Measurements from ENCODE around the gene TAS2R3.
"Not testable (repeated sequence)": the region's sequence is repeated elsewhere in the genome, so short reads cannot be mapped to it uniquely, and the experiment has no call there.

The TAS2R3 gene, protein sequence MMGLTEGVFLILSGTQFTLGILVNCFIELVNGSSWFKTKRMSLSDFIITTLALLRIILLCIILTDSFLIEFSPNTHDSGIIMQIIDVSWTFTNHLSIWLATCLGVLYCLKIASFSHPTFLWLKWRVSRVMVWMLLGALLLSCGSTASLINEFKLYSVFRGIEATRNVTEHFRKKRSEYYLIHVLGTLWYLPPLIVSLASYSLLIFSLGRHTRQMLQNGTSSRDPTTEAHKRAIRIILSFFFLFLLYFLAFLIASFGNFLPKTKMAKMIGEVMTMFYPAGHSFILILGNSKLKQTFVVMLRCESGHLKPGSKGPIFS

DNA sequence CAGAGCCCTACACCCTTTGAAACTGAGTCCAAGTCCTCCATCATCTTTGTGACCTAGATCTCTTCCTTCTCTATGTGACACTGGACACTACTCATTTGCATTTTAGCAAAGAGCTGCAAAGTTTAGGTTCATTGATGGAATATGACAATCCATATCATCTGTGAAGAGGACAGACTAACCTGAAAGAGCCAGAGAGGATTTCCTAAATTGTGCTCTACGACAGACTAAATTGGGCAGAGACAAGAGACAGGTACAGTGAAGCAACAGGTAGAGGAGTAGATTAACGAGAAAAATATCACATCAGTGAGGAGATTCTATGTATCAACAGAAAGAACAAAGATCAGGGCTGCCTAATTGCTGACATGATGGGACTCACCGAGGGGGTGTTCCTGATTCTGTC, at the start of gene TAS2R3:
TAS2R3 (plus strand) TSS at position 301 of the 400 bp plus-strand sequence; CDS start at position 363, 62 bp downstream.
- in situ Hi-C loops (cut with MboI; ENCODE audit: low sequenced_read_pairs): no loop called here

DNA sequence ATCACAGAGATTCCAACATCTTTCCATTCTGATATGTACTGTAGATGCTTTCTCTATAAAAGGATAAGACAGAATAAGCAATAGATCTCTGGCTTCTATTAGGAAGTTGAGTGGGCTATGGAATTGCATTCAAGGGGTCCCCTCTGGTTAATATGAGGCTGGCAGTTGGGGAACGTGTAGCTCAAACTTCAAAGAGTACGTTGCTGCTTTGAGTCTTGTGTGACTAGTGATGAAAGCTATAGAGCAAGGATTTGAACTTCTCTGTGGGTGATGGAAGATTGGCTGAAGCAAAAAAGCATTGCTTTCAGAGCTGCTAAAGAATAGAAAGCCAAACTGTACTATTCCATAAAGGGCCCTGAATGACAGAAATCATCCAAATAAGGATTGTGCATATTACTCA, 49.3 kb upstream of the TAS2R3 start:
- in situ Hi-C loops (cut with MboI; ENCODE audit: low sequenced_read_pairs): no loop called here

DNA sequence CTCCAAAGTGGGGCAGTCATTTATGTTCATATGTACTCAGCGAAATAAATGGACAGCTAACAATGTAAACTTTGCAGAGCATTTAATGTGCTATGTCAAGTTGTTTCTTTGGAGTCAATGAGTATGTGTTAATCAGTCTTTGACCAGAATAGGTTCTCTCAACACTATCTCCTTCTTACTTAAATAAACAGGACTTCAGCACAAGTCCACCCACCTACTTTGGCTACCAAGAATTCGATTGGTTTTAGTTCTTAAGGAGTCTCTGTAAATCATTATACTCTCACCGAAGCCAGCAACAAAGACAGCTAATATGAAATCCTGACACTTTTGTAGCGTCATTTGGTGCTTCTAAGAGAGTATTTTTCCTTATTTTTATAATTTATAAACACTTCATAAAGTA, 48.9 kb upstream of the TAS2R3 start:
- in situ Hi-C loops (cut with MboI; ENCODE audit: low sequenced_read_pairs): no loop called here

DNA sequence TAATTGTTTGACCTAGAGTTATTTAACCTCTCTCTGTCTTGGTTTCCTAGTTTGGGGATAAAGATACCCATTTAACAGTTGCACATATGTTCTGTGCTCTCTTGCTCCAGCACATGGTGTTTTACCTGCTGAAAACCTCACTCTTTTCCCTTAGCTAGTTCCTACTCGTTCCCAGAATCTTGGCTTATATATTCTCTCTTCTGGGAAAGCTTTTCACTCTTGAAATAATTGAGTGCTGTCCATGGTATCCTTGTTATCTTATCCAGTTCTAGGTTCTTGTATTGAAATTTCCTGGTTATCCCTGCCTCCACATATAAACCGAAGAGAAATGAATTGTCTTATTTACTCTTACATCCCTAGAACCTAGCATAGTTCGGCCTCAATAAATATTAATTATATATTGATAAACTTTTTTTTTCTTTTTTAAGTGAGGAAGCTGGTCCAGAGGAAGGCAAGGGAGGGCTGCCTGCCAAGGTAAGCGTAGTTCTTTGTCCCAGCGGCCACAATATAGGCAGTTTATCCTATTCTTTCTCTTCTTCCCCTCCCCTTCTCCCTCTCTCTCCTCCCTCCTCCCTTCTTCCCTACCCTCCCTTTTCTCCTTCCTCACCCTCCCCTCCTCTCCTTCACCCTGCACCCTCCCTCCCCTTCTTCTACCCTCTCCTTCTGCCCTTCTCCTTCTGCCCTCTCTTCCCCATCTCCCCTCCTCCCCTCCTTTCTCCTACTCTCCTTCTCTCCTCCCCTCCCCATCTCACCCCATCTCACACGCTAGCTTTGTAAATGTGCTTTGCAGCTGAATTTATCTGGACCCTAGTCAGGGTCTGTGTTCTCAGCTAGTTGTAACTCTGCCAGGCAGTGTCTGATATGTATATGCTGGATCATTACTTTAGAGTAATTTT, 47.9 kb upstream of the TAS2R3 start:
- in situ Hi-C loops (cut with MboI; ENCODE audit: low sequenced_read_pairs): no loop called here

DNA sequence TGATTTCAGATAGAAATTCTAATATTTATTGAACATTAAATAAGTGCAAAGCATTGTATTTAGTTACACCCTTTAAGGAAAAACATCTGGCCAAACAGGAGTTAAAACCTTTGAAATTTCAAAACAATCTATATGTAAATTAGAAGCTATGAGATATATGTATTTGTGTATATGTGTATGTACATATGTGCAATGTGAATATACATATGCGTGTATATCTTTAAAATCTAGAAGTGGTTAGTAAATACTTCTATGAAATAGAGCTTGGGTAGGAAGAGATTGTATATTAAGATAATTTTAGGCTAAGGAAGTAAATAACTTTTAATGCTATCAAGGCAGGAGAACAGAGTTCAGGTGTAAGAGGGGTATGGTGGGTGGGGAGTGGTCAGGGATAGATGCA, 46.4 kb upstream of the TAS2R3 start:
- in situ Hi-C loops (cut with MboI; ENCODE audit: low sequenced_read_pairs): no loop called here

DNA sequence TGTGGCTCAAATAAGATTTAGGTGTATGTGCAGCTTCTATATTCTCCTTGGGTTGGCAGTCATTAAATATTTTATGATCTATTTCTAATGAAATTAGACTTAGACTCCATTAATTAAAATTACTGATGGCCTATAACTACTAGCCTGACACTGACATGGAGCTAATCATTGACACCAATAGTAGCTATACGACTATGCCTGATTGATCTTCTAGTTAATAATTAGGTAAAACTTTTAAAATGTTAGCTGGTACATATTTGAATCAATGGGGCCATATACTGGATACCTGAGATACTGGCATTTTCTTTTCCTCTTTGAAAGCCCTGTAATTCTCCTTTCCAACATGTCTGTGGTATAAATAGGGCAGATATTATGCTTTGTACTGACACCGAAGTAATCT, 41.4 kb upstream of the TAS2R3 start:
- in situ Hi-C loops (cut with MboI; ENCODE audit: low sequenced_read_pairs): no loop called here

DNA sequence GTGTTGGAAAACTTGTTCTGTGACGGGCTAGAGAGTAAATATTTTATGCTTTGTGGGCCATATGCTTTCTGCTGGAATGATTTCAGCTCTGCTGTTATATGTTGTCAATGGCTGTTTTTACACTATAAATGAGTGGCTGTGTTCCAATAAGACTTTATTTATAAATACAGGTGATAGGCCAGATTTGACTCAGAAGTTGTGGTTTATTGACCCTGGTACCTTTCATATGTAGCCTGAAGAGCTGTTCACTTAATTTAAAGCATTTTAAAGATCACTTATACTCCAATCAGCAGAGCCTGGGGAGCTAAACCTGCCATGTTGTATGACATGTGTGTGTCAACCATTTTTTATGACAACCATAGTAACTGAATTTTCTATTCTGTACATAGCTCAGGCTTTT, 34.9 kb upstream of the TAS2R3 start:
- in situ Hi-C loops (cut with MboI; ENCODE audit: low sequenced_read_pairs): no loop called here

DNA sequence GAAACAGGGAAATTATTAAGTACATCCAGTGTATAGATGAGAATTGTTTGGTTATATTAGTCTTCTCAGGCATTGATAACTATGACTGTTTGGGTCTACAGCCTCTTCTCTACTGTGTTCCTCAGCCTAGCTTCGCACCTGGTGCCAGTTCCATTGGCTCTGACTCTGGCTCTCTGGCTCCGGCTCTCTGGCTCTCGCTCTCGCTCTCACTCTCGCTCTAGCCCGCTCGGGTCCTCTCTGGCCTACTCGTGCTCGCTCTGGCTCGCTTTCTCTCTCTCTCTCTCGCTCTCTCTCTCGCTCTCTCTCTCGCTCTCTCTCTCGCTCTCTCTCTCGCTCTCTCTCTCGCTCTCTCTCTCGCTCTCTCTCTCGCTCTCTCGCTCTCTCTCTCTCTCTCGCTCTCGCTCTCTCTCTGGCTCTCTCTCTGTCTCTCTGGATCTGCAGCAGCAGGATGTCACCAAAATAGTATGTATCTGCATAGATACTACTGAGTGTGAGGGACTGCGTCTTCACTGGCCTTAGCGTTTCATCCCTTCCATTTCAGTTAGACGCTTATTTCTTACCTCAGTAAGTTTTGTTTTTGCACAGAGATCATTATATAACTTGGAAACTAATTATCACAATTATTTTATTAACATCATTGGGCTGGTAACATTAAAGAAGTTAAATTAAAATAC, 32.3 kb upstream of the TAS2R3 start:
- in situ Hi-C loops (cut with MboI; ENCODE audit: low sequenced_read_pairs): no loop called here

DNA sequence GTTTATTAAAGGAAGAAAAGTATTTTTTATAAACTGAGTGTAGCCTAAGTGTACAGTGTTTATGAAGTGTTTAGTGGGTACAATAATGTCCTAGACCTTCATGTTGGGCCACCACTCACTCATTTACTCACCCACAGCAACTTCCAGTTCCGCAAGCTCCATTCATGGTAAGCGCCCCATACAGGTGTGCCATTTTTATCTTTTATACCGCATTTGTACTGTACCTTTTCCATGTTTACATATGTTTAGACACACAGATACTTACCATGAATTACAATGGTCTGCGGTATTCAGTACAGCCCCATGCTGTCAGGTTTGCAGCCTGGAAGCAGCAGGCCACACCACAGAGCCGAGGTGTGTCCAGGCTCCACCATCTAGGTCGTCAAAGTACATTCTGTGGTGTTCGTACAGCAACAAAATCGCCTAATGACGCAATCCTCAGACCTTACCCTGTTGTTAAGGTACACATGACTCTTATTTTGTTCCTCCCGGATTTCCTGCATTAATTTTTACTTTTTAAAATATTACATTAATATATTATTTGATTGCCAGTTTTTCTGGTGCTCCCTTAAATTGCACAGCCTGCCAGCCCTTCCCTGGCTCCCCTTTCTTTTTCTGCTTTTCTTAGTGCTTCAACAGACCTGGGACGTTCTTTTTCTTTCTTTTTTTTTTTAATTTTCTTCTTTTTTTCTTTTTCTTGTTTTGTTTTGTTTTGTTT, 26.6 kb upstream of the TAS2R3 start:
- in situ Hi-C loops (cut with MboI; ENCODE audit: low sequenced_read_pairs): no loop called here

DNA sequence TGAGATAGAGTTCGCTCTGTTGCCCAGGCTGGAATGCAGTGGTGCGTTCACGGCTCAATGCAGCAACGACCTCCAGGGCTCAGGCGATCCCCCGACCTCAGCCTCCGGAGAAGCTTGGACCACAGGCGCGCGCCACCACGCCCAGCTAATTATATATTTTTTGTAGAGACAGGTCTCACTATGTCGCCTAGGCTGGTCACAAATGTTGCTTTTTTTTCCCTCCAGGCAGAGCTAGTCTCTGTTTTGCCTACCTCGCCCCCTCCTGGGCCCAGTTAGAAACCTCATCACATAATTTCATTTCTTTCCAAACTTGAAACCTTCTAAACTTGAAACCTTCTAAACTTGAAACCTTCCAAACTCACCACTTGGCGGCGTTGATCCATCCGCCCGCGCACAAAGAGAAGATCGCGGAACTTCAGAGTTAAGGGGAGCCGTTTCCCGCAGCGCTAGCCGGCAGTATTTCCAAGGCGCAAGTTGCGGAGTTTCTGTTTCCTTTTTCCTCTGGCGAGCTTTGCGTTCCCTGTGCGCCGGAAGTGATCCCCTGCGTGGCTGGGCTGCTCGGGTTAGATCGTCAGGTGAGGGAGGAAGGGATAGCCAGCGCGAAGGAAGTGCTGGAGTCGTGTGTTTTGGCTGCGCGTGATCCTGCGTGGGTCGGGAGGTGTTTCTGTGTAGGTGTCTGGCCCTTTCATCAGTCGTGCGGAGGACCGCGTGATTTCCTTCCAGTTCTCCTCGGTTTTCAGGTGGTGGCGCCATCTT, 25.9 kb upstream of the TAS2R3 start, which contains the start of gene SSBP1:
SSBP1 (plus strand) TSS at position 523 of the 756 bp plus-strand sequence. CDS start 809 bp downstream, outside the sequence.
- in situ Hi-C loops (cut with MboI; ENCODE audit: low sequenced_read_pairs): no loop called here

DNA sequence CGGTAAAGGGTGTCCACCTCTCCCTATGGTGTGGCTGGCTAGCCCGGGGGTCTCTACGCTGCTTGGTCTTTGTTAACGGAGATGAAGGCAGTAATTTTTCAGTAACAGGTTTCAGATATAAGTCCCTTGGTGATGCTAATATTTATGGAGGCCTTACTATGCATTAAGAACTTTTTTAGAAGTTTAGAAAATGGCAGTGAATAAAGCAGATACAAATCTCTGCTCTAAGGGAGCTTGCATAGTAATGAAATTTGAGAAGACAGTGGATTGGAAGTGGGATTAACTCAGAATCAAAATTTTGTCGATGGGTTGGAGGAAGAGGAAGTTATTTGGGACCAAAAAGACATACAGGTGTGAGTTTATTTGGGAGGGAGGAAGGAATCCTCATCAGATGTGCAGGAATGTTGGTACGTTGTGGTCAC, 25.3 kb upstream of the TAS2R3 start:
- in situ Hi-C loops (cut with MboI; ENCODE audit: low sequenced_read_pairs): no loop called here

DNA sequence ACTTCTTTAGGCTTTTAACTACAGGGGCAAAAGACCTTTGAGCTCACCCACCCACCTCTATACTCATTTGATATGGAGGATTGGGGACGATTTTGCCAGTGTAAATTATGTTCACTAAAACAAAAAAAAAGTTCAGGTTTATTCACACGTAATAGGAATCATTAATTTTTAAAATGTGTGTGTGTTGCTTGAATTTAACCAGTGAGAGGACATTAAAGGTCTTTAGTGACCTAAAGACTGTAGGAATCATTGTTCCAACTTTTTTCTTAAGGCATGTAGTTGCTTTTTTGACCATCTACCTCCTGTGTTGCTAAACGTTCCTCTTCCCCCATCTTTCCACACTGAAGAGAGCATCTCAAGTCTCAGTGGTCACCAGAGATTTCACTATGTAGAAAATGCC, 24.6 kb upstream of the TAS2R3 start:
- in situ Hi-C loops (cut with MboI; ENCODE audit: low sequenced_read_pairs): no loop called here

DNA sequence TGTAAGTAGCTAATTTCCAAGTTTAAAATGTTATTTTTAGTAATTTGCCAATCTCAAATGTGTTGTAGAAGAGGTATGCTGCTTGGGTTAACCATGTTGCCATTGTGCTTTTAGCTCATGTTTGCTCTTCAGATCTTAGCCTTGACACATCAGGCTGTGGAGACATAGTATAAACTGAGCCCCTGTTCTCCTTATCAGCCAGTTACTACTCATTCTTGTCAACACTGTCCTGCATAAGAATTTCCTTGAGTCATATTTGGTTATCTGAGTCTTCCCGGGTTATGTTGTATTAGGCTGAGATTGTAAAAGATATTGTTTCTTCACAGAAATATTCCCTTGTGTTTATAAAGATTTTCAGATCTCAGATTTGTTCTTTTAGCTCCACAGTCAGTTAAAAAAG, 21.7 kb upstream of the TAS2R3 start:
- in situ Hi-C loops (cut with MboI; ENCODE audit: low sequenced_read_pairs): no loop called here

DNA sequence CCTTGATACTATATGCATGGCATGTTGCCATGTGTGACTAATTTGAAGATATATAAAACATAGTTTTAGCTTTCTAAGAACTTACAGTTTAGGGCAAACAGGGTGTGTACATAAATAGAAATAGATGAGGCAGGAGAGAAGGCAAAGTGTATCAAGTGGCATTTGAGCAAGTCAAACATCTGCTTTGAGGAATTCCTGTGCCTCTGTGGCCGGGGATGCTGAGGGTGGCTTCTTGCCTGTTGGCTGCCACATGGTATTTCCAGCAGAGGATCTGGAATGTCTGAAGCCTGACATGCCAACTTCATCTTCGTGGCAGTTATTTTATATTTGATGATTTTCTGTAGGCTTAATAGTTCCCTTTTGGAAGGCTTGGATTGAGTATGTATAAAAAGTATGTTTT, 19.8 kb upstream of the TAS2R3 start:
- in situ Hi-C loops (cut with MboI; ENCODE audit: low sequenced_read_pairs): no loop called here

DNA sequence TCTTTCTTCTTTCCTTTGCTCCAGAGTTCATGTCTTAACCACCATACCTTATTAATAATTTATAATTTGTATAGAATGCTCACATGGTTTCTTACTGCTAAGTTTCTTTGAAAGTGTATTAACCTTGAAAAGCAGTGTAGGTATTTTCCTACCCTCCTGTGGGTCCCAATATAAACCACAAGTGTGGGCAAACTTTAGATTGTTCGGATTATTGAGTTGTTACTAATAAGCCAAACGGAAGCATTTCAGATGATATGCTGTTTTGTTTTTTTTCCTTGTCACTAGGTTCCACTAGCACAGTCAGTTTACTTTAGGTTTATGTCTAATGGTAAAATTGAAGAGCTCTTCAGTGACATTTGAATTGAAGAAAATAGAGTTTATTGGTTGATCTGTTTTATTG, 15.5 kb upstream of the TAS2R3 start:
- in situ Hi-C loops (cut with MboI; ENCODE audit: low sequenced_read_pairs): no loop called here

DNA sequence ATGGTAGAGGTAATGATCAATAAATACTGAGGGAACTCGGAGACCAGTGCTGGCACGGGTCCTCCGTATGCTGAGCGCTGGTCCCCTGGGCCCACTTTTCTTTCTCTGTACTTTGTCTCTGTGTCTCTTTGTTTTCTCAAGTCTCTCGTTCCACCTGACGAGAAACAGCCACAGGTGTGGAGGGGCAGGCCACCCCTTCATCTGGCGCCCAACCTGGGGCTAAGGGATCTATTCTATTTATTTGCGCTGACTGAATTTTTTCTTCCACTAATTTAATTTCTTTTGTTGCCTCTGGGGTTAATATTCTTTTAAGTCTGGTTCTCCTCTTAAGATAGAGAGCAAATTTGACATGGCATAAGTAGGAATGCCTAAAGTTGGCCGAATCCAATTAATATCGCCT, 12.0 kb upstream of the TAS2R3 start:
- in situ Hi-C loops (cut with MboI; ENCODE audit: low sequenced_read_pairs): loop anchor here (10.0 kb wide), 2 partner anchors 223 to 433 kb away; partner anchors contain the start of gene TAS2R38

DNA sequence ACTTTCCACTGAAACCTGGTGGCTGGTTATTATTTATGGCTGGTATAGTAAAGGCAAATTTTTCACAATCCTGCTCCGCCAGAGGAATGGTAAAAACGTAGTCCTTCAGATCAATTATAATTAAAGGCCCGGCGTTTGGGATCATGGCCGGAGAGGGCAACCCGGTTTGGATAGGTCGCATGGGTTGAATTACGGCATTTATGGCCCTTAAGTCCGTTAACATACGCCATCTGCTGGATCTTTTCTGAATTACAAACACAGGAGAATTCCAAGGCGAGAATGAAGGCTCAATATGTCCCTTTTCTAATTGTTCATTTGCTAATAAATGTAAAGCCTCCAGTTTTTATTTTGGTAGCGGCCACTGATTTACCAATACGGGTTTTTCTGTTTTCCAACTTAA, 11.3 kb upstream of the TAS2R3 start:
- in situ Hi-C loops (cut with MboI; ENCODE audit: low sequenced_read_pairs): loop anchor here (10.0 kb wide), 2 partner anchors 222 to 432 kb away; partner anchors contain the start of gene TAS2R38

DNA sequence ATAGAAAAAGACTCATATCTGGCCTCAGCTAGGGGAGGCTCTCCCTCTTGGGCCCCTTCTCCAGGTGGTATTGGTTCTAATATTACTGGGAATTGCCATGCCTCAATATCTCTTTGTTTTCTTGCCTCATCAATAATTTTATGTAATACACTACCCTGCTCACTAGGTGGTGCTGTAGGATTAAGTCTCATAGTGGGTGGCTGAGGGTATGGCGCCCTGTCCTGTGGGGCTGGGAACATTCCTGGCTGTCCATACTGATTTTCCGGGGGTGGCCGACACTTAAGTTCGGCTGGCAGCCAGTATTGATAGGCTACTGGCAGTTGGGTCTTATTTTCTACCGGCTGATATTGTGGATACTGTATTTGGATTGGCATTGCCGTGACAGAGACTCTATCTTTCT, 9.0 kb upstream of the TAS2R3 start:
- in situ Hi-C loops (cut with MboI; ENCODE audit: low sequenced_read_pairs): loop anchor here (10.0 kb wide), 2 partner anchors 220 to 430 kb away; partner anchors contain the start of gene TAS2R38

DNA sequence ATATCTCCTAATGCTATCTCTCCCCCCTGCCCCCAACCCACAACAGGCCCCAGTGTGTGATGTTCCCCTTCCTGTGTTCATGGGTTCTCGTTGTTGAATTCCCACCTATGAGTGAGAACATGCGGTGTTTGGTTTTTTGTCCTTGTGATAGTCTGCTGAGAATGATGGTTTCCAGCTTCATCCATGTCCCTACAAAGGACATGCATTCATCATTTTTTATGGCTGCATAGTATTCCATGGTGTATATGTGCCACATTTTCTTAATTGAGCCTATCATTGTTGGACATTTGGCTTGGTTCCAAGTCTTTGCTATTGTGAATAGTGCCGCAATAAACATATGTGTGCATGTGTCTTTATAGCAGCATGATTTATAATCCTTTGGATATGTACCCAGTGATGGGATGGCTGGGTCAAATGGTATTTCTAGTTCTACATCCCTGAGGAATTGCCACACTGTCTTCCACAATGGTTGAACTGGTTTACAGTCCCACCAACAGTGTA, 6.2 kb downstream of the TAS2R3 start:
- in situ Hi-C loops (cut with MboI; ENCODE audit: low sequenced_read_pairs): not testable (repeated sequence)

DNA sequence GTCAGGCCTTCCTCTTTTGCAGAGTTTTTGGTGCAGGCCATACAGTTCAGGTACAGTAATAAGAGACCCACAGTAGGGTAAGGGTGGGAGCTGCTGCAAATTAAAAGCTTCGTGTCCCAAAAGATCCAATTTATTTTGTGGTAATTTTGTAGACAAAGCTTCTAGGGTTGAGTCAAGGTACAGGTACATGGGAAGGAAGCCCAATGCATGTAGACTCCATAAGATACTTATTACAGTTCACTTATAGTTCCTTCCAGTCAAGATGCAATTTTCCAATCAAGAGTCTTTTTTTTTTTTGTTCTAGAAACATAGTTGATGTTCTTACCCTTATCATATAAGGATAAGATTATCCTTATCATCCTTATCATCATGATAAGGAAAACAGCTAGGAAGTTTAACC, 12.5 kb downstream of the TAS2R3 start, which contains the start of gene TAS2R4:
TAS2R4 (plus strand) TSS at position 301 of the 400 bp plus-strand sequence. CDS start 1,815 bp downstream, outside the sequence.
- in situ Hi-C loops (cut with MboI; ENCODE audit: low sequenced_read_pairs): no loop called here
